HG03442 (cell line): ENCODE measurements around the gene PPL.

Source experiments
- ATAC-seq: cut with Tn5 transposase; IDR thresholded peaks from one replicate; pipeline ENCODE4 v1.9.1; 2021; ENCODE audit warnings: mild to moderate bottlenecking, moderate library complexity; ENCODE audit not compliant: unreplicated experiment

The PPL gene

DNA sequence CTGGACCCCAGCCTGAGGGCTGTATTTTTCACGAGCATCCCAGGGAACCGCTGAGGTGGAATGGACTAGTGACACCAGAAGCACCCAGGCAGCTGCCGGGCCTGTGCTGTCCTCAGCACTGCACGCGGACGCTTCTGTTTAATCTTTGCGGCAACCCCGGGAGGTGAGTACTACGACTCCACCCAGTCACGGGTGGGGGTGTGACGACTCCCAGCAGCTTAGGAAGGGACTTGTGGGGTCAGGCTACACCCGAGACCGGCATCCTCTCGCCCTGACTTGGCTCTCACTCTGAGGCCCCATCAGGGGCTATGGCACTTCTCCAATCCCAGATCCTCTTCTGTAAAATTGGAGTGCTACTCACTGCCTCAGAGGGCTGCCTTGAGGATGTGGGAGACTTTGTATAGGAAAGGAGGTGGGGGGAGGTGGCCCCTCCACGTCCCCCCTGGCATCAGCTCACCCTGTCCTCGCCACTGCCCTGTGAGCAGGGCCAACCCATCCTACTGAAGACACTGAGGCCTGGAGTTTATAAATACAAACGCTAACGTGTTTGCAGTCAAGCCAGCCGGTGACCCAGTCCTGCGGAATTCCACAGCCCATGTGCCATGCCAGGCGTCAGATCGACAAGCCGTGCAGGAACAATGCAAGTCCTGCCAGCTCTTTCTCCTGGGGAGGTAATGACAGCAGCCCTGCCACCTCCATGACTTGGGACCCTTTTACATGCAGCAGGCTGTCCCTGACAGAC, 44.4 kb downstream of the PPL start:
- no peak for ATAC-seq

- no peak for ATAC-seq
These were observed 45.1 kb downstream of the PPL start for GRCh38 chr16:4891886-4892216.

DNA sequence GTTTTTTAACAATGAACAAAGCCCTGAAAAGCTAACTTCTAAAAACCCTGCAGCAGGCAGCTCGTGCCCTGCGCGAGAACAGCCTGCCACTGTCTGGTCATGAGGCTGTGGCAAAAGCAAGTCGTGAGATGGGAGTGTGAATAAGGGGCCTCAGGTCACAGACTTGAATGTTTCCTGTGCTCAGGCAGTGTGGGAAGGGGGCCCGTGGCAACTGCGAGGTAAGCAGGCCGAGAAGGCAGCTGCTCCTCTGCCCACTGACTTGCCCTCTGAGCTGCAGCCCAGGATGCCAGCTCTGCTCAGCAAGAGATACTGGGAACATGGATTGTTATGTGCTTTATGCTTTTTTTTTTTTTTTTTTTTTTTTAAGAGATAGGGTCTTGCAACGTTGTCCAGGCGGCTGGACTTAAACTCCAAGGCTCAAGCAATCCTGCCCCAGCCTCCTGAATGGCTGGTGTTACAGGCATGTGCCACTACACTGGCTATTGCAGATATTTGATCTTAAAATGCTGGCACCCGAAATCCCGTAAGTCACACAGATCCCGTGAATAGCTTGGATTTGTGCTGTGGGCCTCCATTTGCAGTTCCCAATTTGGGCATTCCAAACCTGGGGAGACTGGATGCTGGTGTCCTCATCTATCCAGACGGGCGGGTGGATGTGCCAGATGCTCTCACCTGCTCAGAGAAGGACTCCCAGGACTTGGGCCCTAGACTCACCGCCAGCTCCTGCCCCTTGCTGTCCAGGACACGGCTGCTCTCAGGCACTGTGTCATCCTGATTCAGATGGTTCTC, 45.7 kb downstream of the PPL start:
- no peak for ATAC-seq

DNA sequence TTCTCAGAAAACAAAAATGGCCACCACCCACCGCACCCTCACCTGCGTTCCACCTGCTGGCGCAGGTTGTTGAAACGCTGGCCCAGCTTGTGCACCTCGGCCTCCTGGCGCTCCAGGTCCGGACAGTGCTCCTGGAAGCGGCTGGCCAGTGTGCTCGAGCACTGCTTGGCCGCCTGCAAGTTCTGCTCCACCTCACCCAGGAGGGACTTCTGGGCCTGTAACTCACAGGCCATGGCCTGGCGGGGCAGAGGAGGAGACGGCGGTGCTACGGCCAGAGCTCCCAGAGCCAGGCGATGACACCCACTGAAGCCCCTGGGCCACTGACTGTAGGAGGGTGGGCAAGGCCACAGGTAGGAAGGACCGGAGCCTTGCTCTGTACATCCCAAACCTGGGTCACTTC, 46.3 kb downstream of the PPL start:
- no peak for ATAC-seq

DNA sequence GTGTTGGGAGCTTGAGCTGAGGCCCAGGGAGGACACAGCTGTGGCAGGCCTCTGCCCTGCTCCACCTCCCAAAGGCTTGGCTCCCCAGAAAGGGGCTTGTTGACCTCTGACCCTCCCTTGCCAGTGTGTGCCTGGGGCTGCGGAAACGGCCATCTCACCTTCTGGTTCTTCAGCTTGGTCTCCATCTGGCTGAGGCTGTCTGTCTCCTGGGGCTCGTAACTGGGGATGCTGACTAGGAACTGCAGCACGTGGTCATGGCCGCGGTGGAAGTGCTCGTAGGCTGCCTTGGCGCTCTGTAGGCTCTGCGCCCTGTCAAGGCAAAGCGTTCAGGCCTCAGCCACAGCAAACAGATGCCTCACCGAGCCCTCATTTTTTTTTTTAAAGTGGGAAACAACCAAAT, 46.9 kb downstream of the PPL start:
- ATAC-seq = no peak

- no peak for ATAC-seq
These were observed 48.4 kb downstream of the PPL start for GRCh38 chr16:4888428-4889135.

- no peak for ATAC-seq
These were observed 50.8 kb downstream of the PPL start for GRCh38 chr16:4886151-4886550.

DNA sequence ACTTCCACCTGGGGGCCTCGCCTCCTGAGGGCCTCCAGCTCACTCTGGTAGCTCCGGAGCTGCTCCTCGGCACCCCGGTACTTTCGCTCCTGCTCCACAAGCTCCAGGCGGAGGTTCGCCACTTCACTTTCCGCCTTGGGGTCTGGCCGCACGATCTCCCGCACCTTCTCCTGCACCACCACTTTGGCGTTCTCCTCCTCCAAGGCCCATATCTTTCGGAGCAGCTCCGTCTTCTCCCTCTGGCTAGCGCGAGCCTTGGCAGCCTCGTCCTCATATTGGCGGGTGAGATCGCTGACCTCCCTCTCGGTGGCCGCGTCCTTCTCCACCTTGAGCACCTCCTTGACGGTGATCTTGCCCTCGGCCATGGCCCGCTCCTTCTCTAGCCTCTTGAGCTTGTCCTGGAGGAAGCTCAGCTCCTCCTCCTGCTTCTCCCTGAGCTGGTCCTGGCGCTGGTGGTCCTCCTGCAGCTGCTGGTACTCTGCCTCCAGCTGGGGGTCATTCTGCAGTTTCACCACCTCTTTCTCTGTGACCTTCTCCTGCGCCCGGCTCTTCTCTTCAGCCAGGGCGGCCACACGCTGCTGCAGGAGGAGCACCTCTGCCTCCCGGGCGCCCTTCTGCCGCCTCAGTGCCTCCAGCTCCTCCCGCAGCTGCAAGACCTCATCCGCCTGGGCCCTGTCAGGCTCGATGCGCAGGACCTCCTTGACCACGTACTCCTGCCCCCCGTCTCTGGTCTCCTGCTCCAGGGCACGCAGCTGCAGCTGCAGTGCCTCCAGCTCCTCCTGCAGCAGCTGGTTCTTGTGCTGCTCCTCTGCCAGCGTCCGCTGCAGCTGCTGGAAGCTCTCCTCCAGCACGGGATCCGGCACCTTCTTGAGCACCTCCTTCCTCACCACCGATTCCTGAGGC, 51.7 kb downstream of the PPL start:
- no peak for ATAC-seq

DNA sequence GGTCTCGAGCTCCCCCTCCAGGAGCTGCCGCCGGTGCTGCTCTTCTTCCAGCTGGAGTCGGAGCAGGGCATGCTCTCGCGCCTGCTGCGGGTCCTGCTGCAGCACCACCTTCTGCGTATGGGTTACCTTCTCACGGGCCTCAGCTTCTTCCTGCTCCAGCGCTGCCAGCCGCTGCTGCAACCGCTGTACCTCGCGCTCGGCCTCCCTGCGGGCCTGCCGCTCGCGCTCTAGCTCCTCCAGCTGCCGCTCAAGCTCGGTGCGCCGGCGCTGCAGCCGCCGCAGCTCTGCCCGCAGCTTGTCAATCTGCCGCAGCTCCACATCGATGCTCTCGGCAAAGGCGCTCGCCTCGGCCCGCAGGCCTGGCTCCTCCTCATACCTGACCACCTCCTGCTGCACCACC, 52.7 kb downstream of the PPL start:
- no peak for ATAC-seq

GRCh38 chr16:4883501-4883900, 53.4 kb downstream of the PPL start:
- no peak for ATAC-seq

DNA sequence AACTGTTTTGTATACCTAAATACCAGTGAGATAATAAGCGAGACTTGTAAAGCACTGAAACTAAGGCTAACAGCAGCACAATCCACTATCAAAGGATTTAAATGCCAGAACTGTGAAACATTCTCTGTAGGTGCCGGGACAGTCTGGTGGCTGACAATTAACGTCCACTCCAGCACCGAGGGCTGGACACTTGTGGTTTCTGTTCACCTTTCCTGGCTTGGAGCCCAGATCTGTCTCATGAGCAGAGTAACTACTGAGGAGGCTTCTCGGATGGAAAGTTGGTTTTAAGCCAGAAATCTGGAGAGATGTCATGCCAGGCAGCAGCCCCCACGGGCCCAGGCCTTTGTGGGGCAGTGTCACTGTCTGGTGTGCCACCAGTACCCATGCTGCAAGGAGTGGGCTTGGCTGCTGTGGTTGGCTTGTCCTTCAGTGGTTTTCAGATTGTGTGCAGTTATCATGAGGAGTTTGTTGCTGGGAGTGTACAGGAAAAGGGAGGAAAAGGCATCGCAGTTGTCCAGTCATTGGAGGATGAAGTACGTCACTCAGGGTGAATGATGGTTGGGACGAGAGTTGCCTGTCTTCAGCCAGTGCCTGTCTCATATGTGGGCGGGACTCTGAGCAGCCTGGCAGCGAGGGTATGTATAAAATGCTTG, 54.2 kb downstream of the PPL start:
- no peak for ATAC-seq

GRCh38 chr16:4882000-4882632, 54.8 kb downstream of the PPL start:
- ATAC-seq = no peak

DNA sequence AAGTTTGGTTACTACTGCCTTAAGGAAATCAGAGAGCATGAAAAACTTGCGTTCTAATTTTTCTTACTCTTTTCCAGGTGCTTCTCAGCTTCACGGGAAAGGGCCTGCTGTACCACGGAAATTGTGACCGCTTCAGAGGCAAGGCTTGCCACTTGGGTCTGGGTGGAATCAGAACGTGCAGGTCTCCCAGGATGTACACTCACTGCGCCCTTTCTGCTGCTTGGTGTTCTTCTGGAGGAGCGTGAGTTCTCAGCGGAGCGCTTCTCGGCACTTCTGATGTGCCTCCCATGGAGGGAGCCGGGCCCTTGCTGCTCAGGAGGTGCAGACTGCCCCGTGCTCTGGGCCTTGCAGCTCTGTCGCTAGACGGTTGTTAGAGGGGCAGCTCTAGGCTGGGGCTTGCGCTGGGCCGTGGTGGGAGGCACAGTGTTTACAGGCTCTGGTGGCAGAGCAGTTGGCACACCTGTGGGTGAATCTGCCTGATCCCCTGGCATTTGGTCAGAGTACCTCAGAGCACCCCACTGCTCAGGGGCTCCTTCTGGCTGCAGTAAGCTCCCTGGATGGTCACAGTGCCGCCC, 56.9 kb downstream of the PPL start:
- ATAC-seq = no peak

GRCh38 chr16:4879049-4879448, 57.9 kb downstream of the PPL start:
- no peak for ATAC-seq

GRCh38 chr16:4877380-4877685, 59.6 kb downstream of the PPL start:
- ATAC-seq = no peak

DNA sequence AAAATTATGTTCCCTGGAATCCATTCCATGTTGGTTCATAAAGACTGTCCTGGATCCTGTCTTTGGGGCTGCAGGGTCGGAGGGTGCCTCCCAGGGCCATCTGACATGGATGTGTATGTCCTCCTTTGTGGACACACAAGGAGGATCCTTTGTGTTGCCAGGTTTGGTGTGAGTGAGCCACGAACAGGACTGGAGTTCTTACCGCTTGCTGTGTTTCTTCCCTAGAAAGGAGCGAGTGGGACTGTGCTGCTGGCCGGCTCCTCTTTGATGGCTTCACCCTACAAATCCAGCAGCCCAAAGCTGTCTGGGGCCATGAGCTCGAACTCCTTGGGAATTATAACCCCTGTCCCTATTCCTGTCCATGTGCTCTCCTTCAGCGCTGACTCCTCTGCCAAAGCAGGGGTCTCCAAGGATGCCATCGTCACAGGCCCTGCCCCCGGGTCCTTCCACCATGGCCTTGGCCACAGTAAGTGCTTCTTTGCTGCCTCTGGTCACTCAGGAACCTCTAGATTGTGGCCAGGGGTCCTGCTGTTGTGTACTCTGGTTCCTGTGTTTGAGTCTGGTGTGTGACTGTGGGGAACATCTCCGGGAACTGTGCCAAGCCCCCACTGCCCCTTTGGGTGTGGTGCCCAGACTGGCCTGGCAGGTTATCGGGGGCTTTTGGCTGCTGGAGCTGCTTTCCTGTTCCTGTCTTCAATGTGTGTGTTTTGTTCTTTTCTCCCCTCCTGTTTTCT, 60.1 kb downstream of the PPL start:
- no peak for ATAC-seq

DNA sequence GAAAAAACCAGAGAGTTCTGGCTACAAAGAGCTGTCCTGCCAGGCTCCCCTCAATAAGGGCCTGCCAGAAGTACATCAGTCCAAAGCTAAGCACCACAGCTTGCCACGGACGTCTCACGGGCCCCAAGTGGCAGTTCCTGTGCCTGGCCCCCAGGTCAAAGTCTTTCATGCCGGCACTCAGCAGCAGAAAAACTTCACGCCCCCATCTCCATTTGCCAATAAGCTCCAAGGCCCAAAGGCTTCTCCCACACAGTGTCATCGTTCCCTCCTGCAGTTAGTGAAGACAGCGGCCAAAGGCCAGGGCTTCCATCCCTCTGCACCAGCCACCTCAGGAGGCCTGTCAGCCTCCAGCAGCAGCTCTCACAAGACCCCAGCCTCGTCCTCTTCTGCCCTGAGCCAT, 62.3 kb downstream of the PPL start:
- no peak for ATAC-seq

- ATAC-seq = no peak
These were observed 63.9 kb downstream of the PPL start for GRCh38 chr16:4873091-4873490.

DNA sequence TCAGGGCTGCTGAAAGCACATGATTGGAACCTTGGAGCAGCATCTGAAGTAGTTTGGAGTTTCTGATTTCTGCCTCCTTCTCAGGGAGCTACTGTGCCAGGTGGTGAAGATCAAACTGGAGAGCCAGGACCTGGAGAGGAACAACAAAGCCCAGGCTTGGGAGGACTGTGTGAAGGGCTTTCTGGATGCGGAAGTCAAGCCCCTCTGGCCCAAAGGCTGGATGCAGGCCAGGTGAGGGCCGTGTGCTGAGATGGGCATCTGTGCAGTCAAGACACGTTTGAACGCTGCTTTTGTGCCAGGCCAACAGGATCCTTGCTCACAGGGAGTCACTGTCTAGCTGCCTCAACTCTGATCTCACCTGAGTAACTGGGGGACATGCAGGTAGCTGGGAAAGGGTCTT, 65.9 kb downstream of the PPL start:
- no peak for ATAC-seq
